ENCODE measurements around the gene LPCAT4.

GRCh38 chr15:34318277-34319079 lies 48.5 kb downstream of the LPCAT4 start:
- no peak for TF ChIP-seq CTCF (IDR thresholded peaks at IDR 0.05; ENCODE audit: borderline replicate concordance, extremely low read depth, low read length, poor library complexity, severe bottlenecking)
- TF ChIP-seq EZH2 (IDR thresholded peaks at IDR 0.05; ENCODE audit: borderline replicate concordance, low read depth, low read length, severe bottlenecking) = no peak
